ENCODE results near the gene SLC8A1. TPM values are rescaled to one million over a fixed set of nuclear protein-coding genes. Genes with fewer than 3 reads are reported as not detected.

Gene SLC8A1
- total and polyA plus RNA-seq, 2 donors (not counting 1 experiment from before 2014, with no cell fraction given), result 17.4 to 109 TPM

- Histone ChIP-seq H2AFZ (ENCODE audit: low read length) (peak overlapping the region; percentile 59), H4K20me1 (ENCODE audit: control insufficient read depth, extremely low read depth, insufficient read depth, low read length) (no peaks in the 10 kb centered on the region)
- DNase-seq (ENCODE audit: low read depth in 2 of 2), result peak in 1 of 2 donors; percentile 57
These were observed 31.4 kb downstream of the SLC8A1 start for GRCh38 chr2:40420478-40420877.

GRCh38 chr2:40419364-40419762 is 32.5 kb downstream of the SLC8A1 start:
- peaks cover 6% of the 10 kb centered on the region for H3K79me2 ChIP-seq (ENCODE audit: control insufficient read depth, insufficient read depth, low read length)
- H3K4me1 ChIP-seq (ENCODE audit: control insufficient read depth, extremely low read depth, insufficient read depth, low read length), result no peaks in the 10 kb centered on the region
- no peak overlapping the region for H3K4me3 ChIP-seq (replicated peaks in 1 of 4; ENCODE audit: control extremely low read depth in 1 of 4, insufficient read depth in 1 of 4, low read depth in 3 of 4, low read length in 4 of 4)
- H3K9me3 ChIP-seq (ENCODE audit: control insufficient read depth, insufficient read depth, low read depth, low read length), result no peaks in the 10 kb centered on the region
- H3K9ac ChIP-seq (ENCODE audit: insufficient read depth, low read length), result no peak overlapping the region
- H3K4me2 ChIP-seq (ENCODE audit: extremely low read depth, insufficient read depth, low read length), result no peak overlapping the region
- TF ChIP-seq CTCF (conservative IDR thresholded peaks at IDR 0.05 in 1 of 2, IDR thresholded peaks at IDR 0.05 in 1 of 2; ENCODE audit: low read depth in 1 of 2, low read length in 2 of 2), result no peak
- TF ChIP-seq EZH2 (IDR thresholded peaks at IDR 0.05; ENCODE audit: low read length, missing control alignments), result no peak
- DNase-seq (ENCODE audit: low read depth in 2 of 2), result no peak
- no peaks in the 10 kb centered on the region for H3K36me3 ChIP-seq (ENCODE audit: control insufficient read depth, insufficient read depth, low read length)
- no peaks in the 10 kb centered on the region for H3K27me3 ChIP-seq (ENCODE audit: control insufficient read depth, insufficient read depth, low read length)
- no peaks in the 10 kb centered on the region for H4K20me1 ChIP-seq (ENCODE audit: control insufficient read depth, extremely low read depth, insufficient read depth, low read length)
- H3K27ac ChIP-seq (ENCODE audit: insufficient read depth, low read length), result no peak overlapping the region
- H2AFZ ChIP-seq (ENCODE audit: low read length), result no peak overlapping the region

More at GRCh38 chr2:40420478-40420877, 31.4 kb downstream of the SLC8A1 start:
- H3K27me3 ChIP-seq (ENCODE audit: control insufficient read depth, insufficient read depth, low read length), result no peaks in the 10 kb centered on the region
- TF ChIP-seq EZH2 (IDR thresholded peaks at IDR 0.05; ENCODE audit: low read length, missing control alignments), result no peak
- no peak overlapping the region for H3K9ac ChIP-seq (ENCODE audit: insufficient read depth, low read length)
- H3K79me2 ChIP-seq (ENCODE audit: control insufficient read depth, insufficient read depth, low read length), result peaks cover 6% of the 10 kb centered on the region
- no peaks in the 10 kb centered on the region for H3K36me3 ChIP-seq (ENCODE audit: control insufficient read depth, insufficient read depth, low read length)
- H3K4me1 ChIP-seq (ENCODE audit: control insufficient read depth, extremely low read depth, insufficient read depth, low read length), result no peaks in the 10 kb centered on the region
- H3K4me2 ChIP-seq (ENCODE audit: extremely low read depth, insufficient read depth, low read length), result peak overlapping the region; percentile 58
- no peaks in the 10 kb centered on the region for H3K9me3 ChIP-seq (ENCODE audit: control insufficient read depth, insufficient read depth, low read depth, low read length)
- H3K4me3 ChIP-seq (replicated peaks in 1 of 4; ENCODE audit: control extremely low read depth in 1 of 4, insufficient read depth in 1 of 4, low read depth in 3 of 4, low read length in 4 of 4), result no peak overlapping the region
- no peak overlapping the region for H3K27ac ChIP-seq (ENCODE audit: insufficient read depth, low read length)

- no peaks in the 10 kb centered on the region for H3K4me1 ChIP-seq (ENCODE audit: control insufficient read depth, extremely low read depth, insufficient read depth, low read length)
- H3K4me2 ChIP-seq (ENCODE audit: extremely low read depth, insufficient read depth, low read length), result no peak overlapping the region
- peaks cover 6% of the 10 kb centered on the region for H3K79me2 ChIP-seq (ENCODE audit: control insufficient read depth, insufficient read depth, low read length)
- H3K27me3 ChIP-seq (ENCODE audit: control insufficient read depth, insufficient read depth, low read length), result no peaks in the 10 kb centered on the region
- no peak for DNase-seq (ENCODE audit: low read depth in 2 of 2)
- H3K27ac ChIP-seq (ENCODE audit: insufficient read depth, low read length), result no peak overlapping the region
- no peak overlapping the region for H3K4me3 ChIP-seq (replicated peaks in 1 of 4; ENCODE audit: control extremely low read depth in 1 of 4, insufficient read depth in 1 of 4, low read depth in 3 of 4, low read length in 4 of 4)
- TF ChIP-seq CTCF (conservative IDR thresholded peaks at IDR 0.05 in 1 of 2, IDR thresholded peaks at IDR 0.05 in 1 of 2; ENCODE audit: low read depth in 1 of 2, low read length in 2 of 2), result no peak
- no peak for TF ChIP-seq EZH2 (IDR thresholded peaks at IDR 0.05; ENCODE audit: low read length, missing control alignments)
- no peak overlapping the region for H2AFZ ChIP-seq (ENCODE audit: low read length)
- no peak overlapping the region for H3K9ac ChIP-seq (ENCODE audit: insufficient read depth, low read length)
- H4K20me1 ChIP-seq (ENCODE audit: control insufficient read depth, extremely low read depth, insufficient read depth, low read length), result no peaks in the 10 kb centered on the region
- no peaks in the 10 kb centered on the region for H3K36me3 ChIP-seq (ENCODE audit: control insufficient read depth, insufficient read depth, low read length)
- H3K9me3 ChIP-seq (ENCODE audit: control insufficient read depth, insufficient read depth, low read depth, low read length), result no peaks in the 10 kb centered on the region
These were observed 33.1 kb downstream of the SLC8A1 start for GRCh38 chr2:40418614-40419363.
